ENCODE measurements around the gene MT2A.

MT2A gene

GRCh38 chr16:56639045-56639444, 30.7 kb downstream of the MT2A start:
- no peak for TF ChIP-seq CTCF (conservative IDR thresholded peaks at IDR 0.05; ENCODE audit: low read depth, low read length)
- H3K4me3 ChIP-seq (ENCODE audit: low read length) = no peak overlapping the region
- DNase-seq (ENCODE audit: low read depth) = no peak

- TF ChIP-seq CTCF (conservative IDR thresholded peaks at IDR 0.05; ENCODE audit: low read depth, low read length) = no peak
- DNase-seq (ENCODE audit: low read depth) = no peak
- H3K4me3 ChIP-seq (ENCODE audit: low read length) = no peak overlapping the region
Observed at GRCh38 chr16:56640076-56640475, 31.7 kb downstream of the MT2A start.

- no peak overlapping the region for H3K4me3 ChIP-seq (ENCODE audit: low read length)
- no peak for DNase-seq (ENCODE audit: low read depth)
- TF ChIP-seq CTCF (conservative IDR thresholded peaks at IDR 0.05; ENCODE audit: low read depth, low read length) = no peak
Observed at GRCh38 chr16:56641166-56641565, 32.8 kb downstream of the MT2A start.

- TF ChIP-seq CTCF (conservative IDR thresholded peaks at IDR 0.05; ENCODE audit: low read depth, low read length) = peak; percentile 55
- peak overlapping the region; percentile 32 for H3K4me3 ChIP-seq (ENCODE audit: low read length)
- DNase-seq (ENCODE audit: low read depth) = peak; percentile 23
Observed at GRCh38 chr16:56643080-56643778, 34.8 kb downstream of the MT2A start.

- H3K4me3 ChIP-seq (ENCODE audit: low read length) = peak overlapping the region; percentile 32
- TF ChIP-seq CTCF (conservative IDR thresholded peaks at IDR 0.05; ENCODE audit: low read depth, low read length) = no peak
- DNase-seq (ENCODE audit: low read depth) = no peak
Observed at GRCh38 chr16:56643833-56644232, 35.4 kb downstream of the MT2A start.

GRCh38 chr16:56645311-56645710, 36.9 kb downstream of the MT2A start:
- no peak overlapping the region for H3K4me3 ChIP-seq (ENCODE audit: low read length)
- no peak for TF ChIP-seq CTCF (conservative IDR thresholded peaks at IDR 0.05; ENCODE audit: low read depth, low read length)
- DNase-seq (ENCODE audit: low read depth) = no peak

- H3K4me3 ChIP-seq (ENCODE audit: low read length) = no peak overlapping the region
Observed at GRCh38 chr16:56645838-56646237, 37.5 kb downstream of the MT2A start.

More at GRCh38 chr16:56645838-56646237, 37.5 kb downstream of the MT2A start:
- DNase-seq (ENCODE audit: low read depth) = no peak
- no peak for TF ChIP-seq CTCF (conservative IDR thresholded peaks at IDR 0.05; ENCODE audit: low read depth, low read length)
